Sigmoid colon (tissue), 3 donors: ENCODE results near the gene PTER.

Experiments
- POLR2A ChIP-seq, 2 donors: fragments of 450-650 bp; IDR thresholded peaks; one replicate each; pipeline ENCODE4 v1.6.1; 2016; ENCODE audit warnings: antibody characterized with exemption in 2 of 2, mild to moderate bottlenecking in 2 of 2, moderate library complexity in 2 of 2
- TF ChIP-seq, protein P1 (sequence below), 4 experiments: fragments of 450-650 bp in 3 of 4; fragments of 200-600 bp in 1 of 4; IDR thresholded peaks; one replicate each; pipeline ENCODE4 v1.5.1; 2016 to 2019; ENCODE audit warnings: antibody characterized with exemption in 4 of 4, mild to moderate bottlenecking in 3 of 4, moderate library complexity in 2 of 4

DNA sequence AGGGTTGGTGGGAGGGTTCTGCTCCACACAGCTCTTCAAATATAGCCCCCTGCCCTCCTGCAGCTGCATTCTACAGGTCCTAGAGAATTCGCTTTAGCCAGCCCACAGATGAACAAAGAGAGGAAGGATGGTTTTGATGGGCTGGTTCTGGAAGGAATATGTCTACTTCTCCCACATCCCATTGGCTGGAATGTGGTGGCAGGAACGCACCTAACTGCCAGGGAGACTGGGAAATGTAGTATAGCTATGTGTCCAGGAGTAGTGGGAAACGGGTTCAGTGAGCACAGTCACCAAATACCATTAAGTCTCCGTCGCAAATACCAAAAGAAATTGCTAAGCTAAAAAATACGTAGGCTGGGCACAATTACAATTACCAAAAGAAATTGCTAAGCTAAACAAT lies 7.3 kb upstream of the PTER start:
- TF ChIP-seq, protein P1, sequence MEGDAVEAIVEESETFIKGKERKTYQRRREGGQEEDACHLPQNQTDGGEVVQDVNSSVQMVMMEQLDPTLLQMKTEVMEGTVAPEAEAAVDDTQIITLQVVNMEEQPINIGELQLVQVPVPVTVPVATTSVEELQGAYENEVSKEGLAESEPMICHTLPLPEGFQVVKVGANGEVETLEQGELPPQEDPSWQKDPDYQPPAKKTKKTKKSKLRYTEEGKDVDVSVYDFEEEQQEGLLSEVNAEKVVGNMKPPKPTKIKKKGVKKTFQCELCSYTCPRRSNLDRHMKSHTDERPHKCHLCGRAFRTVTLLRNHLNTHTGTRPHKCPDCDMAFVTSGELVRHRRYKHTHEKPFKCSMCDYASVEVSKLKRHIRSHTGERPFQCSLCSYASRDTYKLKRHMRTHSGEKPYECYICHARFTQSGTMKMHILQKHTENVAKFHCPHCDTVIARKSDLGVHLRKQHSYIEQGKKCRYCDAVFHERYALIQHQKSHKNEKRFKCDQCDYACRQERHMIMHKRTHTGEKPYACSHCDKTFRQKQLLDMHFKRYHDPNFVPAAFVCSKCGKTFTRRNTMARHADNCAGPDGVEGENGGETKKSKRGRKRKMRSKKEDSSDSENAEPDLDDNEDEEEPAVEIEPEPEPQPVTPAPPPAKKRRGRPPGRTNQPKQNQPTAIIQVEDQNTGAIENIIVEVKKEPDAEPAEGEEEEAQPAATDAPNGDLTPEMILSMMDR (IDR thresholded peaks at IDR 0.05): no peak
- no peak for TF ChIP-seq POLR2A (IDR thresholded peaks at IDR 0.05)
